Measurements from ENCODE around the gene APLP2.

- TF ChIP-seq TAF1 (IDR thresholded peaks at IDR 0.05; ENCODE audit: control insufficient read depth, extremely low read depth, insufficient read depth, low read length, severe bottlenecking) (no peak), PATZ1 (CRISPR knock-in tag; IDR thresholded peaks at IDR 0.05; ENCODE audit: borderline replicate concordance) (no peak), NR1H2 (CRISPR knock-in tag; IDR thresholded peaks at IDR 0.05) (no peak), TARDBP (IDR thresholded peaks at IDR 0.05) (no peak), CCAR2 (IDR thresholded peaks at IDR 0.05; ENCODE audit: low read depth, low read length) (no peak), ZNF561 (CRISPR knock-in tag; conservative IDR thresholded peaks at IDR 0.05) (no peak)
Measured at GRCh38 chr11:130126516-130126915, 56.8 kb downstream of the APLP2 start.
